Hepatocyte (in vitro differentiated cells): ENCODE measurements around the gene STYK1.

ENCODE experiments used
- EZH2 ChIP-seq: fragments of 200-600 bp; sonication (generic); IDR thresholded peaks from 2 replicates; pipeline ENCODE4 v1.6.1; 2016; ENCODE audit warnings: antibody characterized with exemption, mild to moderate bottlenecking, borderline replicate concordance
- EZH2phosphoT487 ChIP-seq: fragments of 200-600 bp; sonication (generic); IDR thresholded peaks from one replicate; pipeline ENCODE4 v1.6.1; 2018; ENCODE audit warnings: antibody characterized with exemption, mild to moderate bottlenecking, low read depth, moderate library complexity; ENCODE audit not compliant: unreplicated experiment, severe bottlenecking
- TF ChIP-seq, protein P1 (sequence below): fragments of 200-600 bp; sonication (generic); IDR thresholded peaks from 2 replicates; pipeline ENCODE4 v1.5.1; 2016; ENCODE audit warnings: antibody characterized with exemption, mild to moderate bottlenecking; ENCODE audit not compliant: poor library complexity

DNA sequence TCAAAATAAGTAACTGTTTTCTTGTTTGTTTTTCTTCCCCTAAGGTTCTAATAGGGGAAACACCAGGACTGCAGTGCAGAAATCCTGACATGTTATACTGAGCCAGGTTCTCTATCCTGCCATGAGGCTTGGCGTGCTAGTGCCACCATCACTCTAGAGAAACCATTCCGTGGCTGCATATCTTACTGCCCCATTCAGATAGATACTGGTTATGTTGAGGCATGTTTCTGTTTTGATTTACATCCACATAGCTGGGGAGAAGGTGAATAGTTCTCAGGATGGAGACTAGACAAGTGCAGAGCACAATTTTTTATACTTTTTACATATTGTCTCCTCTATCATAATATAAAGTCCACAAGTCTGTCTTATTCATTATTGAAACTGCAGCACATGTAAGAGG, 72.0 kb downstream of the STYK1 start:
- TF ChIP-seq, protein P1, sequence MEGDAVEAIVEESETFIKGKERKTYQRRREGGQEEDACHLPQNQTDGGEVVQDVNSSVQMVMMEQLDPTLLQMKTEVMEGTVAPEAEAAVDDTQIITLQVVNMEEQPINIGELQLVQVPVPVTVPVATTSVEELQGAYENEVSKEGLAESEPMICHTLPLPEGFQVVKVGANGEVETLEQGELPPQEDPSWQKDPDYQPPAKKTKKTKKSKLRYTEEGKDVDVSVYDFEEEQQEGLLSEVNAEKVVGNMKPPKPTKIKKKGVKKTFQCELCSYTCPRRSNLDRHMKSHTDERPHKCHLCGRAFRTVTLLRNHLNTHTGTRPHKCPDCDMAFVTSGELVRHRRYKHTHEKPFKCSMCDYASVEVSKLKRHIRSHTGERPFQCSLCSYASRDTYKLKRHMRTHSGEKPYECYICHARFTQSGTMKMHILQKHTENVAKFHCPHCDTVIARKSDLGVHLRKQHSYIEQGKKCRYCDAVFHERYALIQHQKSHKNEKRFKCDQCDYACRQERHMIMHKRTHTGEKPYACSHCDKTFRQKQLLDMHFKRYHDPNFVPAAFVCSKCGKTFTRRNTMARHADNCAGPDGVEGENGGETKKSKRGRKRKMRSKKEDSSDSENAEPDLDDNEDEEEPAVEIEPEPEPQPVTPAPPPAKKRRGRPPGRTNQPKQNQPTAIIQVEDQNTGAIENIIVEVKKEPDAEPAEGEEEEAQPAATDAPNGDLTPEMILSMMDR: no peak
- TF ChIP-seq EZH2 (no peak), EZH2phosphoT487 (no peak)
